Activated B cell treated with CpG ODN at 0.5 μM for 24 hours (primary cell): ENCODE measurements around the gene PRH2. TPM values are rescaled to one million over a fixed set of nuclear protein-coding genes. Genes with fewer than 3 reads are reported as not detected.

ENCODE experiments used
- ATAC-seq: fragments of 200-7000 bp; cut with Tn5 transposase; one replicate; pipeline ENCODE4 v1.10.0; 2021; ENCODE audit warnings: low read depth, mild to moderate bottlenecking, moderate library complexity
- CTCF ChIA-PET: fragments of 350-600 bp; sonication (Branson Sonifier 250); formaldehyde crosslinking; loops from one replicate; lab custom pipeline; 2021; ENCODE audit warnings: antibody characterized with exemption; lab: Charles Lee
- POLR2A ChIA-PET: fragments of 350-600 bp; sonication (Branson Sonifier 250); formaldehyde crosslinking; loops from one replicate; lab custom pipeline; 2021; ENCODE audit warnings: antibody characterized with exemption; lab: Charles Lee
- DNase-seq: peaks from one replicate; pipeline ENCODE4 v3.0.0; 2022
- H3K27ac Mint-ChIP-seq: one replicate; pipeline ENCODE4 v1.8.0; 2020; ENCODE audit warnings: mixed read lengths
- H3K27me3 Mint-ChIP-seq: one replicate; pipeline ENCODE4 v1.8.0; 2021; ENCODE audit warnings: mixed read lengths
- H3K36me3 Mint-ChIP-seq: one replicate; pipeline ENCODE4 v1.8.0; 2021; ENCODE audit warnings: low read depth, mixed read lengths
- H3K4me1 Mint-ChIP-seq: one replicate; pipeline ENCODE4 v1.8.0; 2021; ENCODE audit warnings: mixed read lengths
- H3K4me3 Mint-ChIP-seq: one replicate; pipeline ENCODE4 v1.8.0; 2020; ENCODE audit warnings: mild to moderate bottlenecking, mixed read lengths
- H3K9me3 Mint-ChIP-seq: one replicate; pipeline ENCODE4 v1.8.0; 2020; ENCODE audit warnings: mixed read lengths
- intact Hi-C: fragments of 100-400 bp; cut with micrococcal nuclease; formaldehyde crosslinking; loops from one replicate; pipeline ENCODE4 v1.15.1; 2024
- total RNA-seq: library from RNA; stranded (reverse); gene quantifications from 2 replicates; pipeline ENCODE4 v1.2.3, GENCODE V29; 2022
- TF ChIP-seq, protein P1 (sequence below): fragments of 200-600 bp; IDR thresholded peaks from one replicate; pipeline ENCODE4 v1.8.0; 2022; ENCODE audit warnings: antibody characterized with exemption, mild to moderate bottlenecking

Gene PRH2
- total RNA-seq, 1 donor from 2014 or later = not detected

DNA sequence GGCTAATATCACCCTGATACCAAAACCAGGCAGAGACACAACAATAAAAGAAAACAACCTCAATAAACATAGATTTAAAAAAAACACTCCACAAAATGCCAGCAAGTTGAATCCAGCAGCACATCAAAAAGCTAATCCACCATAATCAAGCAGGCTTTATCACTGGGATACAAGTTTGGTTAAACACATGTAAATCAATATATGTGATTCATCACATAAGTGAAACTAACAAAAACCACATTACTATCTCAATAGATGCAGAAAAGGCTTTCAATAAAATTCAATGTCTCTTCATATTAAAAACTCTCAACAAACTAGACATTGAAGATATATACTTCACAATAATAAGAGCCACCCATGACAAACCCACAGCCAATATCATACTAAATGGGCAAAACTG, 27.0 kb downstream of the PRH2 start:
- DNase-seq (no peak), ATAC-seq (no peak)
- H3K4me1 Mint-ChIP-seq = peaks cover 7% of the 10 kb centered on the region
- POLR2A ChIA-PET = no interaction called here
- H3K27ac Mint-ChIP-seq = no peak overlapping the region
- H3K9me3 Mint-ChIP-seq = peaks cover 11% of the 10 kb centered on the region
- H3K36me3 Mint-ChIP-seq = peaks cover 10% of the 10 kb centered on the region
- intact Hi-C loops = no loop called here
- H3K4me3 Mint-ChIP-seq = no peak overlapping the region
- CTCF ChIA-PET = no interaction called here
- H3K27me3 Mint-ChIP-seq = no peaks in the 10 kb centered on the region
- TF ChIP-seq, protein P1, sequence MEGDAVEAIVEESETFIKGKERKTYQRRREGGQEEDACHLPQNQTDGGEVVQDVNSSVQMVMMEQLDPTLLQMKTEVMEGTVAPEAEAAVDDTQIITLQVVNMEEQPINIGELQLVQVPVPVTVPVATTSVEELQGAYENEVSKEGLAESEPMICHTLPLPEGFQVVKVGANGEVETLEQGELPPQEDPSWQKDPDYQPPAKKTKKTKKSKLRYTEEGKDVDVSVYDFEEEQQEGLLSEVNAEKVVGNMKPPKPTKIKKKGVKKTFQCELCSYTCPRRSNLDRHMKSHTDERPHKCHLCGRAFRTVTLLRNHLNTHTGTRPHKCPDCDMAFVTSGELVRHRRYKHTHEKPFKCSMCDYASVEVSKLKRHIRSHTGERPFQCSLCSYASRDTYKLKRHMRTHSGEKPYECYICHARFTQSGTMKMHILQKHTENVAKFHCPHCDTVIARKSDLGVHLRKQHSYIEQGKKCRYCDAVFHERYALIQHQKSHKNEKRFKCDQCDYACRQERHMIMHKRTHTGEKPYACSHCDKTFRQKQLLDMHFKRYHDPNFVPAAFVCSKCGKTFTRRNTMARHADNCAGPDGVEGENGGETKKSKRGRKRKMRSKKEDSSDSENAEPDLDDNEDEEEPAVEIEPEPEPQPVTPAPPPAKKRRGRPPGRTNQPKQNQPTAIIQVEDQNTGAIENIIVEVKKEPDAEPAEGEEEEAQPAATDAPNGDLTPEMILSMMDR = no peak

DNA sequence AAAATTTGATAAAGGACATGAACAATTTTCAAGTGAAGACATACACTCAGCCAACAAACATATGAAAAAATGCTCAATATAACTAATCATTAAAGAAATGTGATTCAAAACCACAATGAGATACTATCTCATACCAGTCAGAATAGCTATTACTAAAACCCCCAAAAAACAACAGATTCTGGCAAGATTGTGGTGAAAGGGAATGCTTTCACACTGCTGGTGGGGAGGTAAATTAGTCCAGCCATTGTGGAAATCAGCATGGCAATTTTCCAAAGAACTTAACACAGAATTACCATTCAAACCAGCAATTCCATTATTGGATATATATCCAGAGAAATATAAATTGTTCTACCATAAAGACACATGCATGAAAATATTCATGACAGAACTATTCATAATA, 28.7 kb downstream of the PRH2 start:
- TF ChIP-seq, protein P1 = no peak
- intact Hi-C loops = no loop called here
- ChIA-PET POLR2A (no interaction called here), CTCF (no interaction called here)
- no peak overlapping the region for H3K27ac Mint-ChIP-seq
- DNase-seq (no peak), ATAC-seq (no peak)
- H3K36me3 Mint-ChIP-seq = peaks cover 9% of the 10 kb centered on the region
- no peak overlapping the region for H3K4me3 Mint-ChIP-seq
- H3K27me3 Mint-ChIP-seq = no peaks in the 10 kb centered on the region
- peaks cover 10% of the 10 kb centered on the region for H3K9me3 Mint-ChIP-seq
- peaks cover 12% of the 10 kb centered on the region for H3K4me1 Mint-ChIP-seq

DNA sequence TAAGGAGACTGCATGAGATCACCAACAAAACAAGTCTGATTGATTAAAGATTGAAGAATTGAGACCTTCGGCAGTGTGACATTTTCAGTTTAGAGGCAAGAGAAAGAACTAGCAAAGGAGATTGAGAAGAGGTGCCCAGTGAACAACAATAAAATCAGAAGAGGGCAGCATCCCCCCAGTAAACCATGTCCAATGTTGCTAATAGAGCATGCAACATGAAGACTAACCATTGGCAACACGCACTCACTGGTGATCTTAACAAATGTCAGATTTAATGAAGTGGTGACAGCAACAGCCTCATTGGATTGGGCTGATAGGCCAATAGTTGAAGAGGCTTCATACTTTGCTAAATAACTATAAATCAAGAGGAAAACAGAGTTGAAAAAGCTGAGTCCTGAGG, 30.8 kb downstream of the PRH2 start:
- peaks cover 12% of the 10 kb centered on the region for H3K4me1 Mint-ChIP-seq
- H3K9me3 Mint-ChIP-seq = peaks cover 10% of the 10 kb centered on the region
- TF ChIP-seq, protein P1 = no peak
- no peak overlapping the region for H3K27ac Mint-ChIP-seq
- no peaks in the 10 kb centered on the region for H3K27me3 Mint-ChIP-seq
- peaks cover 6% of the 10 kb centered on the region for H3K36me3 Mint-ChIP-seq
- DNase-seq (no peak), ATAC-seq (no peak)
- intact Hi-C loops = loop anchor here (5.0 kb wide), 1 partner anchor 527 kb away; no protein-coding TSS in a partner anchor
- no peak overlapping the region for H3K4me3 Mint-ChIP-seq
- ChIA-PET CTCF (interaction anchor here (1.3 kb wide), 1 partner anchor 240 kb away, joined by 6 read pairs; no protein-coding TSS in a partner anchor), POLR2A (no interaction called here)

DNA sequence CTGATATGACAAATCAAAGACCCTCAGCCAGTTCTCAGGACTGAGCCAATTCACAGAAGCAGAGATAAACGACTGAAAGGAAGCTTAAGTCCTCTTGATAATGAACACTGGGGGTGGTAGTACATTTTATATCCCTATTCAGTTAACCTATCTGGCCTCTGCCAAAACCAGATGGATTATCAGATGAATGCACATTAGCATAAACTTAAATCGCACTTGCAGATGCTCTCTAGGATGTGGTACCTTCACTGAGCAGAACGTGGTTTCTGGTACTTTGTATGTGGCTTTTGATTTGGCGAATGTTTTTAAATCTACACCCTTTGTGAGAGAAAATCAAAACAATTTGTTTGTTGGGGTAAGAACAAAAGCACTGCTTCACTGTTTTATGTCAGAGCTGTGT, 31.2 kb downstream of the PRH2 start:
- POLR2A ChIA-PET = no interaction called here
- H3K36me3 Mint-ChIP-seq = peaks cover 4% of the 10 kb centered on the region
- H3K4me1 Mint-ChIP-seq = peaks cover 12% of the 10 kb centered on the region
- intact Hi-C loops = loop anchor here (5.0 kb wide), 1 partner anchor 527 kb away; no protein-coding TSS in a partner anchor
- H3K27ac Mint-ChIP-seq = no peak overlapping the region
- CTCF ChIA-PET = interaction anchor here (1.3 kb wide), 1 partner anchor 240 kb away, joined by 6 read pairs; no protein-coding TSS in a partner anchor
- ATAC-seq (no peak), DNase-seq (no peak)
- TF ChIP-seq, protein P1 = no peak
- peaks cover 10% of the 10 kb centered on the region for H3K9me3 Mint-ChIP-seq
- no peak overlapping the region for H3K4me3 Mint-ChIP-seq
- H3K27me3 Mint-ChIP-seq = no peaks in the 10 kb centered on the region

DNA sequence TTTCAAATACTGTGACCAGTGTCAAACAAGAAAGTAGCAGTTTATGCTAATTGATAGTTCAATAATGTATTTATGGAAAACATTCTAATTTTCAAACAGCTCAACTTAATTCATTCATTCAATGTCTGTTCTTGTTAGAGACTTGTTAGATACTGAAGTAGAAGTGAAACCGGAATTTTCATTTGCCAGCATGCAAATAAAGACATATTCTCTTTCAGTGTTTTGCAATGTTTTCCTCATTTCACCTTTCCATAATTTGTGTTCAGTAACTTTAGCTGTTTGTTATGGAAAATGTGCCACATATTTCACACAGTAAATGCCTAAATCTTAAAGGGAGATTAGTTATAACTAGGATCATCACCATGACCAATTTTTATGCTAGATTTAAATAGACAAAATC, 36.4 kb downstream of the PRH2 start:
- no peaks in the 10 kb centered on the region for H3K36me3 Mint-ChIP-seq

More for the DNA sequence above, 36.4 kb downstream of the PRH2 start:
- Mint-ChIP-seq H3K27ac (no peak overlapping the region), H3K9me3 (no peaks in the 10 kb centered on the region), H3K4me3 (no peak overlapping the region), H3K27me3 (no peaks in the 10 kb centered on the region), H3K4me1 (peaks cover 11% of the 10 kb centered on the region)
- CTCF ChIA-PET = no interaction called here
- intact Hi-C loops = no loop called here
- TF ChIP-seq, protein P1 = no peak
- no peak for DNase-seq
- POLR2A ChIA-PET = no interaction called here
- no peak for ATAC-seq
